Measurements from ENCODE around the gene TKTL1.

The TKTL1 gene

DNA sequence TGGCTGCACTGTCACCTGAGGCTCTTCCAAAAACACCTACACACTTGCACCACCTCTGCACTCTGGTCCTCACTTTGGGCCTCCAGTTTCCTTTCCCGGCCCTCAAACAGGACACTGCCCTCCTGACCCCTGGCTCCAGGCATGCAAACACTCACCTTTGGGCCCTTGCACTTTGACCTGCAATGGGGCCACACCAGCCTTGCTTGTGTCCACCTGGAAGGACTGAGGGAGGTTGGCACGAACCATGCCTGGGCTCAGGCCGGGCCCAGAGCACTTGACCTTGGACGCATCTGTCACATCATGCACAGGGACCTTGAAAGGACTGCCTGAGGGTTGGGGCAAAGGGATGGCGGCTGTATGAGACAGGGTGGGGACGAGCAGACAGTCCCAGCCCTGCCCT lies 63.2 kb downstream of the TKTL1 start:
- no peak for DNase-seq (ENCODE audit: extremely low read depth in 1 of 2, low read depth in 1 of 2)

GRCh38 chrX:154359362-154360154 lies 64.0 kb downstream of the TKTL1 start:
- no peak for DNase-seq (ENCODE audit: extremely low read depth in 1 of 2, low read depth in 1 of 2)

- DNase-seq (ENCODE audit: extremely low read depth in 1 of 2, low read depth in 1 of 2): no peak
Observed at GRCh38 chrX:154360155-154360713, 64.6 kb downstream of the TKTL1 start.

- no peak for DNase-seq (ENCODE audit: extremely low read depth in 1 of 2, low read depth in 1 of 2)
Observed at GRCh38 chrX:154362085-154362742, 66.6 kb downstream of the TKTL1 start.

DNA sequence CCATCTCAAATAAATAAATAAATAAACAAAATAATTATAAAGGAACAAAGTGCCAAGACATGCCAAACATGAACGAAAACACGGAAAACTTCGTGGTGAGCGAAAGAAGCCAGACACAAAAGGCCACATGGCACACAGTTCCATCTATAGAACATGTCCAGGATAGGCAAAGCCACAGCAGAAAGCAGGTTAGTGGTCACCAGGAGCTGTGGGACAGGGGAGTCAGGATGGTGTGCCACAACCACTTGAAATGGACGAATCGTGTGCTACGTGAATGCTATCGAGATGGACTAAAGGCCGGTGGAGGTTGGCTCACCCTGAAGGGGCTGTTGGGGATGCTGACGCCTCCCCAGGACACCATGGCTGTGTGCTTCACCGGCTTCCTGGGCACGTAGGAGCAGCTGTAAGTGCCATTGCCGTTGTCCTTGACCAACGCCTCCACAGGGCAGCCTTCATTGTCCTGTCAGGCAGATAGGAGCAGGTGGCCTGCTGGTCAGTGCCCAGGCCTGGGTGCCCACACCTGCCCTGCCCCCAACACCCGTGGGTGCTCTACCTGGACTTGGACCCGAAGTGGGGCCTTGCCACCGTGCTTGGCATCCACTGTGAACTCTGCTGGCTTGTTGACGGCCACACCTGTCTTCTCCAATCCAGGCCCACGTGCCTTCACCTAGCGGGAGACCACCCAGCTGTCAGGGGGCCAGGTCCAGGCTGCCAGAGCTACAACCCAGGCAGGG lies 68.3 kb downstream of the TKTL1 start:
- DNase-seq (ENCODE audit: extremely low read depth in 1 of 2, low read depth in 1 of 2): no peak

GRCh38 chrX:154365052-154365600 lies 69.5 kb downstream of the TKTL1 start:
- no peak for DNase-seq (ENCODE audit: extremely low read depth in 1 of 2, low read depth in 1 of 2)

DNA sequence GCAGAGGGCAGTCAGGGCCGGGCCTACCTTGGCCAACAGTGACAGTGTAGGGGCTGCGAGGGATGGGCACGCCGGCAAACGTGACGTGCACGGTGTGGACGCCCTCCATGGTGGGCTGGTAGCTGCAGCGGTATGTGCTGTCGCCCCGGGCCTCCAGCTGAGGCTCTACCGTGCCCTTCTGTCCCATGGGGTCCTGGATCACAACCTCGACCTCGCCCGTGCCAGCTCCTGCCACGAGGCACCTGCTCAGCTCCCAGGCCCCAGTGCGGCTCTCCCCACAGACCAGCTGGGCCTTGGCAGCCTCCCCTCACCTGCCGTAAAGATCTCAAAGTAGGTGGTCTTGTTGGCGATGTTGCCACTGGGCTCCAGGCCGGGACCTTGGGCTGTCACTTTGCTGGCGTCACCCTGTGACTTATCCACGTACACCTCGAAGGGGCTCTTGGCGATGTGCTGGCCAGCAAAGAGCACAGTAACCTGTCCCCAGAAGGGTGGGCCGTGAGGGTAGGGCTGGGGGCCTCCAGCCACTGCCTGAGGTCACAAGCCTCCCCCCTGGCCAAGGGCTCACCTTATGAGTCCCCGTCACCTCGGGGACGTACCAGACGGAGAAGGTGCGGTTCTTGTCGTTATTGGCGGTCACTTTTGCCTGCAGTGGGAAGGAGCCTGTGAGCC lies 70.5 kb downstream of the TKTL1 start:
- no peak for DNase-seq (ENCODE audit: extremely low read depth in 1 of 2, low read depth in 1 of 2)

DNA sequence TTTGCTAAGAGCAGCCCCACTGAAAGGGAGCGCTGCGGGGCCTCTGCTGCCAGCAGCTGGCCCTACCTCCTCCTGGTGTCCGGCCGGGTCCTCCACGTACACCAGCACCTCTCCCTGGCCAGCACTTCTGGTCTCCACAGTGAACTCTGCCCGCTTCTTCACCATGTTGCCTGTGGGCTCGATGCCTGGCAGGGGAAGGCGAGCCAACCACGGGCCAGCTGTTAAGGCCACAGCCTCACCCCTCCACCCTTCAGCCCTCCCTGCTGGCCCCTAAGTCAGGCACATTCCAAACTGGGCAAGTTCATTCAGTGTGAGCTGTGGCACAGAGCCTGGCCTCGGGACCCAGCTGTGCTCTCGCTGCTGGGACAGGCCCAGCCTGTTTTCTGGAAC lies 71.1 kb downstream of the TKTL1 start:
- no peak for DNase-seq (ENCODE audit: extremely low read depth in 1 of 2, low read depth in 1 of 2)

GRCh38 chrX:154367474-154368308 lies 72.1 kb downstream of the TKTL1 start:
- DNase-seq (ENCODE audit: extremely low read depth in 1 of 2, low read depth in 1 of 2): no peak

GRCh38 chrX:154368630-154369448 lies 73.2 kb downstream of the TKTL1 start:
- peak; percentile 90 to 94 for DNase-seq (ENCODE audit: extremely low read depth in 1 of 2, low read depth in 1 of 2)

DNA sequence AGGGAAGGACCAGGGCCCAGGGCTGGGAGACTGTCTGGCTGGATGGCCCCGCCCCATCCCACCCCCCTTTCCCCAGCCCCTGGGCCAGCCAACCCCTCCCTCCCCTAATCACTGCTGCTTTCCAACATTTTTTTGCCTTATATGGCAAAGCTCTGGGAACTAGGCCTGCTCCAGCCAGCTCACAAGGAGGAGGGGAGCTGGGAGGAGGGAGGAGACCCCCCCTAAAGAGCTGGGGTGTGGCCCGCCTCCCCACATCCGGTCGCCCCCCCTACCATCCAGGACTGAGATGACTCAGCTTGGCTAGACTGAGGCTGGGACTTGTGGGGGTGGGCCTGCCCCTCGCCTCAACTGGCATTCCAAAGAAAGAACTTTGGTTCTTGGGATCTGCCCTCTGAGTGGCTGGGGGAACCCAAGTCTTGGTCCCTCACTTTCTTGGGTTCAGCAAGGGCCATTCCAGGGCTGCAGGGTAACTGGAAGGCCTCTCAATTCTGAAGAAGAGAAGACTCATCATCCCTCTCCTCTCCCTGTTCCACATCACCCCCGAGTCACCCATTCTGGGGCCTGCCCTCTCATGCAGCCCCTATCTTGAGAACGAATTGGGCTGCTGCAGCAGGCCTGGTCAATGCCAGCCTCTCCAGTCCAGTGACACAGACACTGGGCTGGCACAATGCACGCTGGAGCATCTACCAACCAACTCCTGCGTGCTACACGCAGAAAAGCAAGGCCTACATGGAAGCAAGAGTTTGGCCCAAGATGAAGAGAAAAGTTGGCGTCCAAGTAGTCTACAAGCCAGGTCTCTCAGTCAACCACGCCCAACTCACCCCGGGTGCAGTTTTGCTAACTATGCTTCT lies 74.1 kb downstream of the TKTL1 start:
- DNase-seq (ENCODE audit: extremely low read depth in 1 of 2, low read depth in 1 of 2): peak; percentile 57 to 69

GRCh38 chrX:154370300-154371016 lies 74.9 kb downstream of the TKTL1 start:
- DNase-seq (ENCODE audit: extremely low read depth in 1 of 2, low read depth in 1 of 2): no peak

- peak; percentile 80 to 85 for DNase-seq (ENCODE audit: extremely low read depth in 1 of 2, low read depth in 1 of 2)
Observed at GRCh38 chrX:154371017-154371788, 75.6 kb downstream of the TKTL1 start.

GRCh38 chrX:154371789-154372300 lies 76.2 kb downstream of the TKTL1 start:
- DNase-seq (ENCODE audit: extremely low read depth in 1 of 2, low read depth in 1 of 2): no peak

DNA sequence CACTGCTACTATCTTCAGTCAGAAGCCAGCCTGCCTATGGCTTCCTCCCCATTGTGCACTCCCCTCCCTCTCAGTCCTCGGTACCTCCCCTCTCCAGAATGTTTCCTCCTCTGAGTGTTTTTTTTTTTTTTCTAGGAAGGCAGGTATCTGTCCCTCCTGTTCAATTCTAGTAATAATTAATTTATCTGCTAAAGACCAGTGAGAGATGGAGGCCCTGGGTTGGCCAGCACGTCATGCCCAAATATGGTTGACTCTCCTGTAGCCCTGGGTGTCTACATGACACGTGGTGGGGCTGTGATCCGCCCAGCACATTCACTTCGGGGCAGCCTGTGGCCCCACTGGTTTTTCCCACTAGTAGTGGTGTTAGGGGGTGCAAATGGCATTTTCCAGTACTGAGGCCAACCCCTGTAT lies 77.0 kb downstream of the TKTL1 start:
- DNase-seq (ENCODE audit: extremely low read depth in 1 of 2, low read depth in 1 of 2): no peak
